Skin of body (tissue), 2 donors: ENCODE results near the gene TMPRSS7. TPM values are rescaled to one million over a fixed set of nuclear protein-coding genes. Genes with fewer than 3 reads are reported as not detected.
A peak's percentile ranks its signal among the peaks of the same experiment; 100 is the strongest.

Experiments used
- DNase-seq: peaks from one replicate; lab custom pipeline; 2025; lab: John Stamatoyannopoulos, UW
- total RNA-seq: library from RNA; depleted of rRNA; stranded (reverse); fragments of >200 nt; gene quantifications from one replicate; pipeline ENCODE4 v1.2.3, GENCODE V29; 2014

Gene TMPRSS7, protein sequence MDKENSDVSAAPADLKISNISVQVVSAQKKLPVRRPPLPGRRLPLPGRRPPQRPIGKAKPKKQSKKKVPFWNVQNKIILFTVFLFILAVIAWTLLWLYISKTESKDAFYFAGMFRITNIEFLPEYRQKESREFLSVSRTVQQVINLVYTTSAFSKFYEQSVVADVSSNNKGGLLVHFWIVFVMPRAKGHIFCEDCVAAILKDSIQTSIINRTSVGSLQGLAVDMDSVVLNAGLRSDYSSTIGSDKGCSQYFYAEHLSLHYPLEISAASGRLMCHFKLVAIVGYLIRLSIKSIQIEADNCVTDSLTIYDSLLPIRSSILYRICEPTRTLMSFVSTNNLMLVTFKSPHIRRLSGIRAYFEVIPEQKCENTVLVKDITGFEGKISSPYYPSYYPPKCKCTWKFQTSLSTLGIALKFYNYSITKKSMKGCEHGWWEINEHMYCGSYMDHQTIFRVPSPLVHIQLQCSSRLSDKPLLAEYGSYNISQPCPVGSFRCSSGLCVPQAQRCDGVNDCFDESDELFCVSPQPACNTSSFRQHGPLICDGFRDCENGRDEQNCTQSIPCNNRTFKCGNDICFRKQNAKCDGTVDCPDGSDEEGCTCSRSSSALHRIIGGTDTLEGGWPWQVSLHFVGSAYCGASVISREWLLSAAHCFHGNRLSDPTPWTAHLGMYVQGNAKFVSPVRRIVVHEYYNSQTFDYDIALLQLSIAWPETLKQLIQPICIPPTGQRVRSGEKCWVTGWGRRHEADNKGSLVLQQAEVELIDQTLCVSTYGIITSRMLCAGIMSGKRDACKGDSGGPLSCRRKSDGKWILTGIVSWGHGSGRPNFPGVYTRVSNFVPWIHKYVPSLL
- total RNA-seq: not detected

GRCh38 chr3:112034436-112034835 is at the start of gene TMPRSS7:
TSS of gene TMPRSS7 (plus strand) at chr3:112034736. CDS start at chr3:112034846, 110 bp downstream.
- no peak for DNase-seq

- no peak for DNase-seq
These were observed 47.7 kb upstream of the TMPRSS7 start for GRCh38 chr3:111986800-111987199.

DNA sequence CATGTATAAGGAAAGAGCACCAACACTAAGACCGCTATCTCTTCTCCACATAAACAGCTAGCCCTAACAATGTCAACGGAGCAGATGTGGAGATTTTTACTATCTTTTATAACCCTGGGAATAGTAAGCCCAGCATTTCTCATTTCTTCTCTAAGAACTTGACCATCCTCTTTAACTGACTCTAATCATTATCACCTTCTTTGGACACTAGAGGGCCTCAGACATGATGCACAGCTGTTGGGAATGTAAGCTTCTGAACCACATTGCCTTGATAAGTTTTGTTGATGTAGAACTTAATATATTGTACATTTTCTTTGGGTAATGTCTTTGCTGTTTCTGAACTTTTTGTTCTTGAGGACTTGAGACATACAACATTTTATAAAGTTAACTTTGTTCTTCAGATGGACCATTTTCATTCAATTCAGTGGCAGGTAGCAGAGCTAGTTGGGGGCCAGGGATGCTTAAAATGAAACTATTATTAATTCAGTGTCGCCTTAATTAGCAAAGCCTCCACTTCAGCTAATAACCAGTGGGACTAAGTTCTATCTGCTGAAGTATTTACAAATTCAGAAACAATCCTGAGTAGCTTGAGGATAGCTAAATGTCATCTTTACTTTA is 45.4 kb upstream of the TMPRSS7 start:
- peak; percentile 23 for DNase-seq

- DNase-seq: no peak
These were observed 41.5 kb upstream of the TMPRSS7 start for GRCh38 chr3:111993038-111993437.

DNA sequence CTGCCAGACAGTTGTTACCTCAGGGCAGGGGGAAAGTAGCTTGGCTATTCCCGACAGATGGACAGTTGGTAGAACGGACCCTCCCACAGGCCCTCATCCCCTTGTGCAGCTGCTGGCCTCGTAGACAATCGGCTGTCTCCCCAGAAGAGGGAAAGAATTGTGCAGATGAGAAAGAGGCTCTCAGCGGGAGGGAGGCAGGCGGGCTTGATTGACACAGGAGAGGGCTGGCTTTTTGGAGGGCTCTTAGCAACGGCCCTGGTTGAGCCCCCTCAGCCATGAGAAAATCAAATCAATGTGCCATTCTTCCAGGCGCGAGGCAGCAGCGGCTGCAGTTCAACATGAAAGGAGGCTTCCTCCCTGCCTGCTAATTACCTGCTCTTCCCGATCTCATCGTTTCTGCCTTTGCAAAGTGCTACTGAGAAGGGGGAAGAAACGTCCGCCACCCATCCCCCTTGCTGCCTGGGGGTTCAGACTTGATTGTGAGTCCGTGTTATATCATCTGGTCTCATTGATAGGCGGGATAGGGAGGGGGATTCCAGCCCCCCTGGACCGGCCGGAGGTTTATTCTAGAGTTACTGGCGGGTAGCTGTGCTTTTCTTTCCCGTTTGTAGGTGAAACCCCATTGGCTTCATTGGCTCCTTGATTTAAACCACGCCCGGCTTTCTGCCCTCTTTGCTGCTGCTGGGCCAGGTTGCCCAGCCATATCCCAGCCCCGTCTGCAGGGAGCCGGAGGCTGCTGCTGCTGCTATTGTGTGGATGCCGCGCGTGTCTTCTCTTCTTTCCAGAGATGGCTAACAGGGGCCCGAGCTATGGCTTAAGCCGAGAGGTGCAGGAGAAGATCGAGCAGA is 35.7 kb upstream of the TMPRSS7 start, which contains the start of gene TAGLN3:
TSS of gene TAGLN3 (plus strand) at position 287 of the 848 bp plus-strand sequence. CDS start at position 788, 501 bp downstream.
- DNase-seq: no peak

DNA sequence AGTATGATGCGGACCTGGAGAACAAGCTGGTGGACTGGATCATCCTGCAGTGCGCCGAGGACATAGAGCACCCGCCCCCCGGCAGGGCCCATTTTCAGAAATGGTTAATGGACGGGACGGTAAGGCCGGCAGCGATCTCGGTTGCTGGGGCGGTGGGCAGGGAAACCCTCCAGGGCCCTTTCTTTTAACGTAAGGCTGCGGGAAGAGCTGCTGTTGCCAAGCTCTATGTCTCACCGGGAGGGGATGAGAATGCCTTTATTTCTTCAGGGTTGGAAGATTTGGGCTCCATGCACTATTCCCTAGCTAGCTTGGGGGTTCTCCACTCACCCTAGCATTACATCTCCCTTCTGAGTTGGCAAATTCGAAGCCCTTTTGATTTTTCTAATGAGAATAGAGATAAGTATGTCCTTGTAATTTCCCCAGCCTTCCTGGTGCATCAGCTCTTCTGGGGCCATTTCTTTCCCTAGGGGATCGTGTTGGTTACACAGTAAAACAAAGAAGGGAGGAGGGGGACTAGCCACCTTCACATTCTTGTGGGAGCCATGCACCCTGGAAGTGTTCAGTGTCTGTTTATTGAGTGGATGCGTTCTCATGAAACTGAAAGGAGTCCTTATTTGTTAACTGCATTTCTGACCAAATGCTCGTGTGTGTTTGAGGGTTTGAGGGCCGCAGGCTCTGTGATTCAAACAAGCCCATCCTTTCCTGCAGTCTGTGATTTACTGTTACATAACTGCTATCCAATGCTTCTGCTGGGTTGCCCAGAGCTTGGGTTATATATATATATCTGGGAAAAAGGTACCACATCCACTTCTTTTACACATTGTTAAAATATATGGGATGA is 34.8 kb upstream of the TMPRSS7 start:
- no peak for DNase-seq

DNA sequence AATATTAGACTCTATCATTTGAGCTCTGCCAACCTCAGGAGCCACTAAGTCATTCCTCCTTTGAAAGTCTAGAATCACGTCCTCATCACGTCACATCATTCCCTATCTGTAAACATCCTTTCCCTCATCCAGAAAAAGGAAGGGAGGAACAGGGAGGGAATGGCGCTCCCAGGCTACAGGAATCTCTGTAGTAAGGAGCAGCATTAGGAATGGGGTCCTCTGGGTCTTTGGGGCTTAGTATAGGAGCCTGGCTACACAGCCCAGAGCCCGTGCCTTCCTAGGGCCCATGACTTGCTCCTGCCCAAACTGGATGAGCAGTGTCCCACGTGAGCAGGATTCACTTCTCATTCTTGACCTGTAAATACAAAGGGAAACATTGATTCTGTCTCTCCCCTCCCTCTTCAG is 34.2 kb upstream of the TMPRSS7 start:
- no peak for DNase-seq

GRCh38 chr3:112000966-112001365 is 33.6 kb upstream of the TMPRSS7 start:
- no peak for DNase-seq

- no peak for DNase-seq
These were observed 33.0 kb upstream of the TMPRSS7 start for GRCh38 chr3:112001526-112001925.

DNA sequence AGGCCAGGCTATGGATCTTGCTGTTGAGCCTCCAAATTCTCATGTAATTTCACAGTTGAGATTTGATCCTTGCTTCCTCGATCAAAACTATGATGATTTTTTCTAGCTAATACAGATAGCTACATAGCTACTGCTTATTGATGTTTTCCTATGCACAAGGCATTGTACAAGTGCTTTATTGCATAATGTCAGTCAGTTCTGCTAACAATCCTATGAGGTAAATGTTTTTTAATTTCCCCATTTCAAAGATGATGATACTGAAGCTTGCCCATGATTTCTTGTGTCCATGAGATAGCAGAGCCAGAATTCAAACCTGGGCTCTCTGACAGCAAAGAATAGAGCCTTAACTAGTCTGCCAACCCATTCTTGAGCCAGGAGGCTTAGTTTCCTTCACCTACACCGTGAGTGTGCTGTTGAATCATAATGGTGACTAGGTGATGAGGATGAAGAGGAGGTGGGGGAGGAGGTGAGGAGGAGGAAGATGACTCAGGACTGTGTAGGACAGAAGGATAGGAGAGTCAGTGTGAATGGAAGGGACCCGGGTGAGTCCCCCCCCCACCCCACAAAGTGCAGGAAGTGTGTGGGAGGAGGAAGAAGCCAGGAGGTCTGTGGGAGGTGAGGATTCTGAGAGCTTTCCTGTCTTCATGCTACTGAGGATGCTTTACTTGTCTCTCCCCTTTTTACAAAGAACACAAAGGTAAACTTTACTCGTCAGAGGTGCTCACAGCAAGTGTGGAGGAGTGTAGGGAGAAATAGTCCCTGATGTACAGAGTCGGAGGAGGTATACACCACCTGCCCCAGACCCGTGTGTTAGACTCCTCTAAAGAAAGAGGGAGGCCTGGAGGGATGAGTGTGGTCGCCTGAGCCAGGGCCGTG is 32.2 kb upstream of the TMPRSS7 start:
- no peak for DNase-seq

- no peak for DNase-seq
These were observed 31.0 kb upstream of the TMPRSS7 start for GRCh38 chr3:112003321-112004080.

GRCh38 chr3:112004187-112004586 is 30.3 kb upstream of the TMPRSS7 start:
- DNase-seq: no peak

GRCh38 chr3:112004669-112005068 is 29.9 kb upstream of the TMPRSS7 start:
- no peak for DNase-seq

GRCh38 chr3:112005091-112005672 is 29.4 kb upstream of the TMPRSS7 start:
- DNase-seq: no peak

- DNase-seq: no peak
These were observed 26.9 kb upstream of the TMPRSS7 start for GRCh38 chr3:112007633-112008032.

DNA sequence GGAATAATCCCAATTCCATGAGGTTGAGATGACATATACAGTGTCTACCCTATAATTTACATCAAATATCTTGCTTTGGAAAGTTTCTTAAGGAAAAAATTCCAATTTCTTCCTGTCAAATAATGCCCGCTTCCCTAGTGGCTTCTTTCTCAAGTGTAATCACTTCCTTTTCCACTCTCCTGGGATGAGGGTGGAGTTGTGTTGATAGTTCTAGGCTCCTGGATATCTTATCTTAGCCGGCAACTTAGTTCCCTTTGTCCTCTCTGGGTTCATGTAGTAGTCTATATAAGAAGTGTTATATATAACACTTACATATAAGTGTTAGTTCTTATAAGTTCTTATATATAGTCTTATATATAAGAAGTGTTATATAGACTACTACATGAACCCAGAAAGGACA is 24.9 kb upstream of the TMPRSS7 start:
- DNase-seq: no peak

- no peak for DNase-seq
These were observed 23.9 kb upstream of the TMPRSS7 start for GRCh38 chr3:112010636-112011035.

GRCh38 chr3:112011376-112011940 is 23.1 kb upstream of the TMPRSS7 start:
- DNase-seq: no peak
